Activated CD4-positive, alpha-beta T cell treated with anti-CD3 and anti-CD28 coated beads for 1 hour (primary cell): Measurements from ENCODE around the gene ZFP36.
A peak's percentile ranks its signal among the peaks of the same experiment; 100 is the strongest.
"Not testable (repeated sequence)": the region's sequence is repeated elsewhere in the genome, so short reads cannot be mapped to it uniquely, and the experiment has no call there.

Source experiments
- DNase-seq: peaks from one replicate; pipeline ENCODE4 v3.0.0-alpha.2; 2020

Gene ZFP36

GRCh38 chr19:39406656-39407409 lies at the start of gene ZFP36:
Gene ZFP36, plus strand, starts transcription at chr19:39406847. Its CDS starts 58 bp downstream, at chr19:39406905.
- peak; percentile 94 for DNase-seq

- no peak for DNase-seq
Observed at GRCh38 chr19:39359026-39359425, 47.6 kb upstream of the ZFP36 start.

GRCh38 chr19:39360599-39360998 lies 46.0 kb upstream of the ZFP36 start:
- DNase-seq, result no peak

- DNase-seq, result no peak
Observed at GRCh38 chr19:39362682-39363657, 43.7 kb upstream of the ZFP36 start.

GRCh38 chr19:39363901-39364457 lies 42.7 kb upstream of the ZFP36 start:
- DNase-seq, result no peak

GRCh38 chr19:39365531-39365930 lies 41.1 kb upstream of the ZFP36 start:
- DNase-seq, result no peak

- DNase-seq, result no peak
Observed at GRCh38 chr19:39369200-39369599, 37.4 kb upstream of the ZFP36 start.

- DNase-seq, result no peak
Observed at GRCh38 chr19:39370735-39371134, 35.9 kb upstream of the ZFP36 start.

- DNase-seq, result no peak
Observed at GRCh38 chr19:39372047-39372802, 34.4 kb upstream of the ZFP36 start.

GRCh38 chr19:39372941-39373340 lies 33.7 kb upstream of the ZFP36 start:
- no peak for DNase-seq

GRCh38 chr19:39375929-39376328 lies 30.7 kb upstream of the ZFP36 start:
- DNase-seq, result no peak

- no peak for DNase-seq
Observed at GRCh38 chr19:39377373-39378362, 29.0 kb upstream of the ZFP36 start.

- DNase-seq, result not testable (repeated sequence)
Observed at GRCh38 chr19:39379366-39379765, 27.3 kb upstream of the ZFP36 start.

GRCh38 chr19:39379865-39380396 lies 26.7 kb upstream of the ZFP36 start:
- no peak for DNase-seq

GRCh38 chr19:39380521-39381502 lies 25.8 kb upstream of the ZFP36 start:
- DNase-seq, result no peak

- no peak for DNase-seq
Observed at GRCh38 chr19:39381910-39382611, 24.6 kb upstream of the ZFP36 start.

- no peak for DNase-seq
Observed at GRCh38 chr19:39382991-39383828, 23.4 kb upstream of the ZFP36 start.
